LNCaP clone FGC (cell line): Measurements from ENCODE around the gene NUP214.

Source experiments
- DNase-seq: peaks from one replicate; pipeline ENCODE4 v3.0.0-alpha.2; 2011; ENCODE audit warnings: low read depth
- H3K4me3 ChIP-seq: 2 replicates; pipeline ENCODE4 v1.5.1; 2011; ENCODE audit warnings: mild to moderate bottlenecking, low read depth, low read length, control low read depth
- CTCF ChIP-seq: IDR thresholded peaks from 2 replicates; pipeline ENCODE4 v1.5.1; 2012; ENCODE audit warnings: mild to moderate bottlenecking; ENCODE audit not compliant: control insufficient read depth, insufficient read depth; ENCODE audit errors: extremely low read depth

NUP214 gene

GRCh38 chr9:131084661-131085369 is 40.6 kb upstream of the NUP214 start:
- no peak for DNase-seq
- H3K4me3 ChIP-seq = no peak overlapping the region
- no peak for TF ChIP-seq CTCF

- DNase-seq = no peak
- no peak for TF ChIP-seq CTCF
These were observed 39.8 kb upstream of the NUP214 start for GRCh38 chr9:131085370-131086122.

GRCh38 chr9:131087354-131087893 is 38.0 kb upstream of the NUP214 start:
- TF ChIP-seq CTCF = no peak
- H3K4me3 ChIP-seq = no peak overlapping the region
- DNase-seq = no peak

More at GRCh38 chr9:131085370-131086122, 39.8 kb upstream of the NUP214 start:
- H3K4me3 ChIP-seq = no peak overlapping the region

GRCh38 chr9:131090025-131090787 is 35.2 kb upstream of the NUP214 start:
- no peak for DNase-seq
- H3K4me3 ChIP-seq = no peak overlapping the region
- TF ChIP-seq CTCF = no peak

DNA sequence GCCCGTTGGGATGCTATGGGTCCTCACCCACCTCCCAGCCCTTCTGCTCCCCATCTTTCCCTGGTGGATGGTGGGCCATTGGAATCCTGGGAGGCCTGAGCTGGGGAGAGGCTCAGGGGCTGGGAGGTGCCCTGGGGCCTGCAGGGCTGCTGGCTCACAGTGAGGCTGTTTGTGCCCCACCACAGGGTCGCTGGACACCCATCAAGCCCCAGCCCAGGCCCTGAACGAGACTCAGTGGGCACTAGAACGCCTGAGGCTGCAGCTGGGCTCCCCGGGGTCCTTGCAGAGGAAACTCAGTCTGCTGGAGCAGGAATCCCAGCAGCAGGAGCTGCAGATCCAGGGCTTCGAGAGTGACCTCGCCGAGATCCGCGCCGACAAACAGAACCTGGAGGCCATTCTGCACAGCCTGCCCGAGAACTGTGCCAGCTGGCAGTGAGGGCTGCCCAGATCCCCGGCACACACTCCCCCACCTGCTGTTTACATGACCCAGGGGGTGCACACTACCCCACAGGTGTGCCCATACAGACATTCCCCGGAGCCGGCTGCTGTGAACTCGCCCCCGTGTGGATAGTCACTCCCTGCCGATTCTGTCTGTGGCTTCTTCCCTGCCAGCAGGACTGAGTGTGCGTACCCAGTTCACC is 33.9 kb upstream of the NUP214 start:
- no peak for DNase-seq
- no peak for TF ChIP-seq CTCF
- no peak overlapping the region for H3K4me3 ChIP-seq

- TF ChIP-seq CTCF = no peak
- H3K4me3 ChIP-seq = no peak overlapping the region
- no peak for DNase-seq
These were observed 33.4 kb upstream of the NUP214 start for GRCh38 chr9:131092030-131092429.
